Upper lobe of left lung (tissue), 6 donors: ENCODE data around the gene IL21R. TPM values are rescaled to one million over a fixed set of nuclear protein-coding genes. Genes with fewer than 3 reads are reported as not detected.

Source experiments
- ATAC-seq, 2 donors: fragments of 200-7000 bp; cut with Tn5 transposase; one replicate each; pipeline ENCODE4 v1.9.1; 2022; ENCODE audit warnings: mild to moderate bottlenecking in 2 of 2, moderate library complexity in 2 of 2; ENCODE audit not compliant: low FRiP score in 2 of 2
- DNase-seq, 2 donors: peaks; one replicate each; pipeline ENCODE4 v3.0.0-alpha.2; 2019 to 2020
- H3K27ac ChIP-seq, 4 donors: fragments of 200-600 bp; sonication (generic); one replicate each; pipeline ENCODE4 v1.5.1; 2016 to 2019
- H3K27me3 ChIP-seq, 4 donors: fragments of 200-600 bp; sonication (generic); one replicate each; pipeline ENCODE4 v1.5.1; 2017 to 2019
- H3K36me3 ChIP-seq, 4 donors: fragments of 200-600 bp; sonication (generic); one replicate each; pipeline ENCODE4 v1.5.1; 2016 to 2019
- H3K4me1 ChIP-seq, 4 donors: fragments of 200-600 bp; sonication (generic); one replicate each; pipeline ENCODE4 v1.5.1; 2018 to 2019
- H3K4me3 ChIP-seq, 4 donors: fragments of 200-600 bp; sonication (generic); one replicate each; pipeline ENCODE4 v1.5.1; 2017 to 2019; ENCODE audit warnings: mild to moderate bottlenecking in 2 of 4, moderate library complexity in 1 of 4
- H3K9me3 ChIP-seq, 4 donors: fragments of 200-600 bp; sonication (generic); one replicate each; pipeline ENCODE4 v1.5.1; 2018 to 2019
- CTCF ChIP-seq, 6 experiments: fragments of 450-650 bp in 4 of 6; fragments of 200-600 bp in 2 of 6; sonication (generic) in 2 of 6; IDR thresholded peaks; one replicate each; pipeline ENCODE4 v1.5.1; 2016 to 2019; ENCODE audit warnings: antibody characterized with exemption in 6 of 6
- EP300 ChIP-seq, 4 donors: sonication (generic); formaldehyde crosslinking; IDR thresholded peaks; one replicate each; pipeline ENCODE4 v1.5.1; 2017; ENCODE audit warnings: antibody characterized with exemption in 4 of 4, control low read depth in 2 of 4
- POLR2A ChIP-seq, 4 donors: fragments of 450-650 bp; IDR thresholded peaks; one replicate each; pipeline ENCODE4 v1.5.1; 2016 to 2017; ENCODE audit warnings: antibody characterized with exemption in 4 of 4, mild to moderate bottlenecking in 2 of 4
- POLR2AphosphoS5 ChIP-seq, 2 donors: sonication (generic); formaldehyde crosslinking; IDR thresholded peaks; one replicate each; pipeline ENCODE4 v1.5.1; 2017; ENCODE audit warnings: antibody characterized with exemption in 2 of 2
- whole genome bisulfite sequencing, 2 donors: methylation state at CpG; one replicate each; pipeline ENCODE4 v1.1.5; 2017 to 2018; 5-methylcytosine and 5-hydroxymethylcytosine counted together
- total RNA-seq, 6 donors: library from RNA; depleted of rRNA in 4 of 6; stranded (reverse); fragments of >200 nt in 4 of 6; gene quantifications; one replicate each; pipeline versions ENCODE4 v1.1.0 to v1.2.1, GENCODE V29; 2016 to 2021
- donor health status: DM: no; HTN: no; CAD: no; lungs with moderate emphysema.
- donor health status: DM: no; HTN: yes; CAD: no; lungs with severe emphysema.

IL21R gene
- total RNA-seq, 6 donors from 2014 or later = 2.0 to 10.1 (median 3.6) TPM

GRCh38 chr16:27470567-27471431, 68.8 kb downstream of the IL21R start:
- TF ChIP-seq POLR2A (IDR thresholded peaks at IDR 0.05) = no peak
- no peak for TF ChIP-seq CTCF (IDR thresholded peaks at IDR 0.05)
- peak in 2 of 4 donors; percentile 67 for TF ChIP-seq EP300 (IDR thresholded peaks at IDR 0.05)
- peak; percentile 35 to 60 for TF ChIP-seq POLR2AphosphoS5 (IDR thresholded peaks at IDR 0.05)
- DNase-seq = peak in 1 of 2 donors; percentile 50
- peak; percentile 49 to 64 for ATAC-seq
- no peaks in the 10 kb centered on the region for H3K9me3 ChIP-seq
- no peaks in the 10 kb centered on the region for H3K27me3 ChIP-seq
- 65 to 78% methylated on average over 26 to 28 of the region's 28 CpGs for WGBS, 2 donors
- peaks cover 0 to 21% (median 15%) of the 10 kb centered on the region in 4 donors for H3K4me1 ChIP-seq
- no peak overlapping the region for H3K4me3 ChIP-seq
- H3K27ac ChIP-seq = peak overlapping the region; percentile 33 to 67 (median 60)
- peaks cover 40 to 100% (median 82%) of the 10 kb centered on the region in 4 donors for H3K36me3 ChIP-seq

- WGBS, 2 donors = 92 to 93% methylated on average over 11 to 19 of the region's 19 CpGs
- TF ChIP-seq CTCF (IDR thresholded peaks at IDR 0.05) = no peak
- no peak for TF ChIP-seq POLR2AphosphoS5 (IDR thresholded peaks at IDR 0.05)
- TF ChIP-seq EP300 (IDR thresholded peaks at IDR 0.05) = no peak
- no peak for TF ChIP-seq POLR2A (IDR thresholded peaks at IDR 0.05)
- Histone ChIP-seq H3K4me1 (peaks cover 0 to 21% (median 15%) of the 10 kb centered on the region in 4 donors), H3K27me3 (no peaks in the 10 kb centered on the region), H3K27ac (peak overlapping the region in 3 of 4 donors; percentile 5 to 52 (median 17)), H3K36me3 (peaks cover 46 to 100% (median 84%) of the 10 kb centered on the region in 4 donors), H3K4me3 (no peak overlapping the region), H3K9me3 (no peaks in the 10 kb centered on the region)
- DNase-seq = no peak
- ATAC-seq = no peak
Measured at GRCh38 chr16:27471661-27472060, 69.7 kb downstream of the IL21R start.

- H3K27me3 ChIP-seq = no peaks in the 10 kb centered on the region
- peaks cover 53 to 100% (median 83%) of the 10 kb centered on the region in 4 donors for H3K36me3 ChIP-seq
- H3K4me1 ChIP-seq = peaks cover 0 to 21% (median 15%) of the 10 kb centered on the region in 4 donors
- ATAC-seq = no peak
- H3K4me3 ChIP-seq = no peak overlapping the region
- H3K27ac ChIP-seq = peak overlapping the region in 2 of 4 donors; percentile 17 to 52
- no peak for DNase-seq
- 93 to 97% methylated on average over 15 of the region's 15 CpGs for WGBS, 2 donors
- TF ChIP-seq EP300 (IDR thresholded peaks at IDR 0.05) (no peak), POLR2AphosphoS5 (IDR thresholded peaks at IDR 0.05) (no peak), POLR2A (IDR thresholded peaks at IDR 0.05) (no peak), CTCF (IDR thresholded peaks at IDR 0.05) (no peak)
- H3K9me3 ChIP-seq = no peaks in the 10 kb centered on the region
Measured at GRCh38 chr16:27472091-27473020, 70.4 kb downstream of the IL21R start.

- H3K36me3 ChIP-seq = peaks cover 56 to 100% (median 82%) of the 10 kb centered on the region in 4 donors
- peaks cover 0 to 21% (median 15%) of the 10 kb centered on the region in 4 donors for H3K4me1 ChIP-seq
- ATAC-seq (no peak), DNase-seq (no peak)
- H3K4me3 ChIP-seq = no peak overlapping the region
- 96 to 100% methylated on average over 2 to 9 of the region's 9 CpGs for WGBS, 2 donors
- no peaks in the 10 kb centered on the region for H3K27me3 ChIP-seq
- H3K27ac ChIP-seq = no peak overlapping the region
- no peaks in the 10 kb centered on the region for H3K9me3 ChIP-seq
- no peak for TF ChIP-seq EP300 (IDR thresholded peaks at IDR 0.05)
- TF ChIP-seq POLR2AphosphoS5 (IDR thresholded peaks at IDR 0.05) = no peak
- TF ChIP-seq POLR2A (IDR thresholded peaks at IDR 0.05) = no peak
- no peak for TF ChIP-seq CTCF (IDR thresholded peaks at IDR 0.05)
Measured at GRCh38 chr16:27473101-27473900, 71.3 kb downstream of the IL21R start.
